SH-SY5Y (cell line): Measurements from ENCODE around the gene MAP1LC3A.

Source experiments
- GATA2 ChIP-seq: IDR thresholded peaks from 2 replicates; pipeline ENCODE4 v1.6.1; 2011; ENCODE audit warnings: mild to moderate bottlenecking, low read depth, low read length
- GATA3 ChIP-seq: IDR thresholded peaks from 2 replicates; pipeline ENCODE4 v1.6.1; 2011; ENCODE audit warnings: low read depth, mild to moderate bottlenecking, low read length, moderate library complexity

Gene MAP1LC3A

DNA sequence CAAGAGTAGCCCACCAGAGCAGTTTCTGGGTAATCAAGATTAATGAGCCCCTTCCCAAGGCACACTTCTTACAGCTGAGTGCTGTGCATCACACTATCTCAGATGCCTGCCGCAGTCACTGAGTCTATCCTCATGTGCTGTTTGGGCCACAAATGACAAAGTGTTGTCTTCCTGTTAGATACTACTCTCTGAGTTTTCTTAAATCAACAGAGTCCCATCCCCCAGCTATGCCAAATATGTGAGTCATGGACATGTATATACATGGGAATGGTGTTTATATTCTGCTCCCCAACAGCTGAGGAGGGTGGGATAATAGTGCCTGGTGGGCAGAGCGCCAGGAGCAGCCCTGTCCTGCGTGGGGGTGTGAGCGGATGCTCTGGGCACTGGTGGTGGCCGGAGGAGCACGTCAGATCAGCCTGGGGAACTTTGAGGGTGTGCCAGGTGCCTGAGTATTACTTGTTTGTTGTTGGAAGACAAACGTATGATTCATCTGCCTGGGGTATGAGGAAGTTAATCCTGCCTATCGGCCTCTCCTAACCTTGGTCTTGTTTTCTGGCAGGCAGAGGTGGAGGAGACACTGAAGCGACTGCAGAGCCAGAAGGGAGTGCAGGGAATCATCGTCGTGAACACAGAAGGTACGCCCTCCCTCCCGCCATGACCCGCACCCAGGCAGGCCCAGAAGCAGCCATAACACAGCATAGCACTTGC, 32.7 kb upstream of the MAP1LC3A start:
- no peak for TF ChIP-seq GATA2
- TF ChIP-seq GATA3, result no peak

DNA sequence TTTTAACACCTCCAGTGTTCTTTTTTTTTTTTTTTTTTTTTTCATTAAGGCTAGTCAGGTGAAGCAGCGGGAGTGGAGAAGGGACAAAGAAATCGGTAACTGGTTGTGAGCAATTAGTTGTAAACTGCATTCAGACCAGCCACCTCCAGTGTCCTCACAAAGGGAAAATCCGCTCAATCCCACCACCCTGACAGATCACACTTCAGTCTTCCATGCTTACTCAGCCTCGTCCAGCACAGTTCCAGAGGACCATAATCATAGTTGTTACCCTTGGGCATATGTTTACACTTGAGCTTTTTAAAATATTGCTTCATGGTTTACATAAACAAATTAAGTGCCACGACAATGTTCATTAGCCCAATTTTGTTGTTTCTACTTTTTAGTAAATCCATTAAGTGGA, 32.1 kb upstream of the MAP1LC3A start:
- TF ChIP-seq GATA2, result no peak
- no peak for TF ChIP-seq GATA3

DNA sequence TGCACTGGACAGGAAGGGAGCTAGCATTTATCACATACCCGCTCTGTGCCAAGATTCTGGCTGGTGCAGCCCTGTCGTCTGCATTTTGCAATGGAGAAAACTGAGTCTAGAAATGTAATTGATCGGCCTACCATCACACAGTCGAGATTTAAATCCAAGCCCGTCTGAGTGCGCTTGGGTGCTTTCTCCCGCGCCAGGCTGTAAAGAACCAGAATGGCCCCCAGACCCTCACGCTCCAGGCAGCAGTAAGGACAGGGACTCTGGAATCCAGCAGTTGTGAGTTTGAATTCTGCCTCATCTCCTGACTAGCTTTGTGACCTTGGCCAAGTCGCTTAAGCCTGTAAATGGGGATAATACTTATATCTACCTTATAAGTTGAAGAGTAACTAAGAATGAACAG, 31.5 kb upstream of the MAP1LC3A start:
- TF ChIP-seq GATA3 (no peak), GATA2 (no peak)

DNA sequence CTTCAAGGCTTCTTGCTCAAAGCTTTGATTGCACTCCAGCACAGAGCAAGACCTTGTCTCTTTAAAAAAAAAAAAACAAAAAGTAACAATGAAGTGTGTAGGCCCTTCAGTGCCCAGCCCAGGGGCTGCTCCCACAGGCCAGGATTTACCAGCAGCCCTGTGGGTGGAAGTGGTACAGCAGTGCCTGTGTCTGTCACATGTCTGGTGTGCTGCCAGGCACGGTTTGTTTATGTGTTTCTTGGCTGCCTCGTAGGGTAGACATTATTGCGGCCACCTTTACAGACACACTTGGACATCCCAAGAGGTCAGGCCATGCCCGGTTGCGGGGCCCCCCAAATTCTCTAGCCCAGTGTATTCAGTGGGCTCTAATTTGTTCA, 29.6 kb upstream of the MAP1LC3A start:
- no peak for TF ChIP-seq GATA3
- no peak for TF ChIP-seq GATA2

DNA sequence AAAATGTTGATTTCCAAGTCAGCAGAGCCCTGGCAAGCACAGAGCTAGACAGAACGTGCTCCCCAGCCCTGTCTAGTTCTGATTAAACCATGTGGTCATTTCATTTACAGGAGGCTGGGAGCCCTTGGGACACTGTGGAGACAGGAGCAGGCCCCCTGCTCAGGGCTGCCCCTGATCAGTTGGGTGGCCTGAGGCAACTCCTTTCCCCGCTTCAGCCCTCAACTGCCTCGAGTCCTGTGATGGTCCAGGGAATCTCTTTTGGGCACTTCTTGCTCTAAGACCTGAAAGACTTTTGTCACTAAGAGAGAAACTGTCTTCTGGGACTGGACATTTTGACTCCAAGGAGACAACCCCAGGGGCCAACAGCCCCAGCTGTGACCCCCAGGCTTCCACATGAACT, 28.8 kb upstream of the MAP1LC3A start:
- no peak for TF ChIP-seq GATA2
- TF ChIP-seq GATA3, result no peak

DNA sequence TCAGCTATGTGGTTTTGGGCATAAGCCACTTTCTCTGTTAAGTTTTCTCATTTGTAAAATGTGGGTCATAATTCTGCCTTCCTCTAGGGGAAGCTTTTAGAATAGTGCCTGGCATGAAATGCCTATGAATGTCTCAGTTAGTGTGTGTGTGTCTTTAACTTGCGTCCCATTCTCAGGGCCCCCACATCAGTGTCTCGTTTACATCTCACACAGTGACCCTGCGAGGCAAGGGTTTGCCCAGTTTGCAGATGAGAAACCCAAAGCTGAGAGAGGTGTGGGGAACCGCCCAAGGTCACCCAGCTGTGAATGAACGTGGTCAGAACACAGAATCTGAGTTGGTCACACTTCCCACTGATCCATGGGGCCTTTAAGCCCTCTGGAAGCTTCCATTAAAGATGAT, 28.2 kb upstream of the MAP1LC3A start:
- TF ChIP-seq GATA3, result no peak
- no peak for TF ChIP-seq GATA2

DNA sequence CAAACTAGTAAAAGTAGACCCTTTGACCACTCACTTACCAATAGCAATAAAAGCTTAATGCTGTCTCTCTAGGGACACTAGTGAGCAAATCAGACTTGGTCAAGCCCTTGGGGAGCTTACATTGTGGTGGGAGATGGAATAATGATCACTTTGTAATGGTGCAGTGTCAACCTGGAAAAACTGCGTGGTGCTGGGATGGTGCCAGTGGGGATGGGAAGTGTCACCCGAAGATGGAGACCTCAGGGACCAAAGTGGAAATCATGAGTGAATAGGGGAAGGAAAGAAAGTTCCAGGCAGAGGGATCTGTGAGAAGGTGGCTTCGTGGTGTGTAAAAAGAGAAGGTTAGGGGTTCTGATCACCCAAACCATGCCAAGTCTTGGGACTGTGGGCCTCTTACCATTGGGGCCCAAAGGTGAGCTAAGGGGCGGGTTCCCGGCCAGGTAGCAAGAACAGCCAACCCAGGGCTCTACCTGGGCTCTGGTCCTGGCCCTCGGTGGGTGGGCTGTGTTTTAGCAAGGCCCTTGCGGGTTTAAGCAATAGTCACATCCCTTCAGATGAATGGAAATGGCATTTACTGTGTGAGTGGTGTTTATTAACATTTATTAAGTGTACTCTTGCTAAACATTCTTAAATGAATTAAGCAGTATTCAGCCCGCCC, 26.8 kb upstream of the MAP1LC3A start:
- TF ChIP-seq GATA2 (no peak), GATA3 (no peak)

DNA sequence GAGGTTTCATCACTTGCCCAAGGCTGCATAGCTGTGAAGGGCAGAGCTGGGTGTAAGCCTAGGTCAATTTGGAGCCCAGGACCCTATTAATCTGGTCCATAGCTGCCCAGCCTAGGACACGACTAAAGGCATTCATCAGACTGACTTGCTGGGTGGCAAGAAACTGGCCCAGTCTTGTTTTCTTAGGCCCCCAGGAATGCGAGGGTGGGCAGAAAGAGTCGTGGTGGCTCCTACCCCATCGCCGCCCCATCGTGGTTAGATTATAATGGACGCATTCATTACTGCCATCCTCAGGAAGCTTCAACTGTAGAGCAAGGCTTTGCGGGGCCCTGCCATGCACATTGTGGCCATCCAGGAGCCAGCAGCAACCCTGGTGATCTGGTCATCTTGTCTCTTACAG, 26.2 kb upstream of the MAP1LC3A start:
- TF ChIP-seq GATA3, result no peak
- TF ChIP-seq GATA2, result no peak

DNA sequence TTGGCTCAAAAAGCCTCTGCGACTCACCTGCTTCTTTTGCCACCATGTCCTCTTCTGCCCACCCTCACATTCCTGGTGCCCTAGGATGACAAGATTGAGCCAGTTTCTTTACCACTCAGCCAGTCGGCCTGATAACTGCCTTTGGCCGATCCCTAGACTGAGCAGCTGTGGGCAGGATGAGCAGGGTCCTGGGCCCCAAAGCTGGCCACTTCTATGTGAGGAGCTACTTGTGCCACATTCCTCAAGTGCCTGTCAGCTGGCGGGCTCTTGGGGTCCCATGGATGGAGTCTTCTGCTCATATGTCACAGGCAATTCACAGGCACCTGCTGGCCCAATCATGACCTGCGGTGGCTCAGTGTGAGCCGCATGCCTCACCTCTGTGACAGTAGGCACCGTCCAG, 25.8 kb upstream of the MAP1LC3A start:
- TF ChIP-seq GATA3 (no peak), GATA2 (no peak)

DNA sequence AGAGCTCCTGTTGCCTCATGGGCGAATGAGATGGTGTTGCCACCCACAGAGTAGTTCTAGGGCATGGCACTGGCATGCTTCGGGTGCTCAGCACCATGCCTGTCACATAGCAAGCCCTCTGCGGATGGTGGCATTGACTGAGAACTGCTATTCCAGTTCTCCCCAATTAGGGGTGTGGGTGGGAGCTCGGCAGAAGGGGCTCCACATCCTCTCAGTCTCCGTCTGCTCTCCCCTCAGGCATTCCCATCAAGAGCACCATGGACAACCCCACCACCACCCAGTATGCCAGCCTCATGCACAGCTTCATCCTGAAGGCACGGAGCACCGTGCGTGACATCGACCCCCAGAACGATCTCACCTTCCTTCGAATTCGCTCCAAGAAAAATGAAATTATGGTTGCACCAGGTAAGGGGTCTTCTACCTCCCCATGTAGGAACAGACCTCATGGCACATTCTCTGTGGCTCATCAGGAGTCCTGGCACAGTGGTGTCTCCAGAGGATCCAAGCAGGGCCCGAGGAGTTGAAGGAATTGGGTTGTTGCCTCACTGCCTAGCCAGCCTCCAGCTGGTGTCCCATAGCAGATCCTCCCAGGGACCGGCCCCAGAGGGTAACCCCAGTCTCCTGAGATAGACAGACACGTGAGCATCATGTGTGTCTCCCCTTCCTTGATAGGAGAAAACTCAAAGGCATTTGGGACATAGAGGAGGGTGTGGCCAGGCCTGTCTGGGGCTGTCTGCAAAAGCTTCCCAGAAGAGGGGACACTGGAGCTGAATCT, 23.9 kb upstream of the MAP1LC3A start:
- no peak for TF ChIP-seq GATA2

DNA sequence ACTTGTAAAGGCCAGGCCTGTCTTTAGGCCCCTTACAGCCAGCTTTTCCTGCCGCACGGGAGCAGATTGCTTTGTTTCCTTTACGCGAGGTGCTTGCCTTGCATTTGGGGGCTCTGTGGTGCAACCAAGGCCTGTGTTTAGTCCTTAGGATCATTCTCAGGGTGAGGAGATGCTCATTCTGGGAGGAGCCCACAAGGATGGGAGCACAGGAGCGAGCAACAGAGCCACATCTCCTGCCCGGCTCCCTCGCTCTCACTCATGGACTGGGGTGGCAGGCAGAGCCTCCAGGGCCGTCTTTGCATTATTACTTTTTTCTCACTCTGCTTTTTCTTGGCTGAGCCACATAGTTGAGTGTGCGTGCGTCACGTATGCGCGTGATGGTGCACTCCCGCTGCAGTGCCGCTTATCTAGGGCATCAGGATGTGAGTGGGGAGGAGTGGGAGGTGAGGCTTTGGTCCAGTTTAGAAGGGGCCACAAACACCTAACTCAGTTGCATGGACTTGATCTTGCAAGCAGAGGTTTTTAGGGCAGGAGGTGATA, 23.1 kb upstream of the MAP1LC3A start:
- TF ChIP-seq GATA2 (no peak), GATA3 (no peak)

DNA sequence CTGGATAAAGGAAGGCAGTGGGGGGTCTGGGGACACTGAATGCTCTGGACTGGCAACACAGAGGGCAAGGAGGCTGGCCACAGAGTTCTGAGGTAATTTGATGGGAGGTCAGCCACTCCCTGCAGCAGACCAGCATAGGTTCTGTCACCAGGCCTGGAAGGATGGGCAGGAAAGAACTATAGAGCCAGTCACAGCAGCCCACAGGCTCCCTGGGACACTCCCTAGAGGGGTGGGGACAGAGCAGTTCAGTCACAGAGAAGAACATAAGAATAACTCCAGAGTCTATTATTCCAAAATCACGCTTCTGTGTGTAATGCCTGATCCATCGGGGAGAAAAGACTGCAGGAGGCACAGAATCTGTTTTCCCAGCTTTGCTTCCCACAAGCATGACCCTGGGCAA, 22.7 kb upstream of the MAP1LC3A start:
- TF ChIP-seq GATA2, result no peak
- TF ChIP-seq GATA3, result no peak

DNA sequence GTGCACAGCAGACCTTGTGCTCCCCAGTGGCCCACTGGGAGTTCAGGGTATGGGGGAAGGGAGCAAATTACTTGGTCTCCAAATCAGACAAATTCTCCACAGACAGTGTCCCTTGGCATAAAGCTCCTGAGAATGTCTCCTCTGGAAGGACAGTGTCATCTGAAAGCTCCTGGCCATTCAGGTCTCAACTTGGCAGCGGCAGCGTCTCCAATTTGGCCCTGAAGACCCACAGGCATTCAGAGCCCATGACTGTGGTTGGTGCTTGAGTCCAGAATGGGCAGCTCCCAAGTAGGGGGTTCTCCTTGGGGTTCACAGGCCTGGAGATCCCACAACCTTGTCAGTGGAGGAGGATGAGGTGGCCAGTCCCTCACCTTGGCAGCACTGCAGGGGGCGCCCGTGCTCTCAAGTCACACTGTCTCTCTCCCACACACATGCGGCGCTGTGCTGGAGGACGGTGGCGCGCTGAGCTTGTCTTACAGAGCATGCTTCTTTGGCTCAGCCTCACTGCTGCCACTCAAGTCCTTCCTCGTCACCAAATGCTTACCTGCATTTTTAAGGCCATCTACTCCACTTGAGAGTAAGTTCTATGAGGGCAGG, 21.6 kb upstream of the MAP1LC3A start:
- TF ChIP-seq GATA3 (no peak), GATA2 (no peak)

DNA sequence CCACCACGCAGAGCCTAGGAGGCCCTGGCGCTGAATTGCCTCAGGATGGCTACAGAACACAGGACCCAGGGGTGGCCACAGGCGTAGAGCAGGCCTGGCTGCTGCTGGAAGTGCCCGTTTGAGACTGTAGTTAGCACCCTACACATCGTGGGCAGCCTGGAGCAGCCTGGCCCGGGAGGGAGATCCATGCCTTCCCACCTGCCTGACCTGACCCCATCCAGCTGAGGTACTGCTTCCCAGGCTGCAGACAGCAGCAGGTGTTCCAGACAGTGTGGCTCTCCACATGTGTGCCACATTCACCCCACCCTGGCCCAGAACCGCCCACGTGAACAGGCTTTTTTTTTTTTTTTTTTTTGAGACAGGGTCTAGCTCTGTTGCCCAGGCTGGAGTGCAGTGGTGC, 20.9 kb upstream of the MAP1LC3A start:
- TF ChIP-seq GATA2 (no peak), GATA3 (no peak)
